GM20000 (cell line): ENCODE data around the gene VSX2.
"Not testable (repeated sequence)": the region's sequence is repeated elsewhere in the genome, so short reads cannot be mapped to it uniquely, and the experiment has no call there.

Source experiments
- DNase-seq: peaks from one replicate; pipeline ENCODE4 v3.0.0; 2012; ENCODE audit warnings: low spot score
- CTCF ChIP-seq: IDR thresholded peaks from 2 replicates; pipeline ENCODE4 v1.5.1; 2012; ENCODE audit warnings: mild to moderate bottlenecking, control low read depth; ENCODE audit errors: extremely low read depth, missing control alignments

The VSX2 gene

GRCh38 chr14:74260525-74261233, 21.4 kb downstream of the VSX2 start:
- TF ChIP-seq CTCF = no peak
- DNase-seq = no peak

GRCh38 chr14:74261288-74261687, 22.0 kb downstream of the VSX2 start:
- DNase-seq = no peak
- no peak for TF ChIP-seq CTCF

GRCh38 chr14:74262076-74262475, 22.8 kb downstream of the VSX2 start:
- DNase-seq = no peak
- TF ChIP-seq CTCF = no peak

GRCh38 chr14:74263181-74263580, 23.9 kb downstream of the VSX2 start:
- DNase-seq = no peak
- no peak for TF ChIP-seq CTCF

- TF ChIP-seq CTCF = no peak
- no peak for DNase-seq
Observed at GRCh38 chr14:74263921-74264320, 24.7 kb downstream of the VSX2 start.

GRCh38 chr14:74265301-74265965, 26.2 kb downstream of the VSX2 start:
- DNase-seq = no peak
- no peak for TF ChIP-seq CTCF

- TF ChIP-seq CTCF = no peak
- DNase-seq = no peak
Observed at GRCh38 chr14:74267588-74267987, 28.3 kb downstream of the VSX2 start.

GRCh38 chr14:74270382-74271177, 31.3 kb downstream of the VSX2 start:
- not testable (repeated sequence) for DNase-seq
